ENCODE results near the gene DLGAP4.

DNA sequence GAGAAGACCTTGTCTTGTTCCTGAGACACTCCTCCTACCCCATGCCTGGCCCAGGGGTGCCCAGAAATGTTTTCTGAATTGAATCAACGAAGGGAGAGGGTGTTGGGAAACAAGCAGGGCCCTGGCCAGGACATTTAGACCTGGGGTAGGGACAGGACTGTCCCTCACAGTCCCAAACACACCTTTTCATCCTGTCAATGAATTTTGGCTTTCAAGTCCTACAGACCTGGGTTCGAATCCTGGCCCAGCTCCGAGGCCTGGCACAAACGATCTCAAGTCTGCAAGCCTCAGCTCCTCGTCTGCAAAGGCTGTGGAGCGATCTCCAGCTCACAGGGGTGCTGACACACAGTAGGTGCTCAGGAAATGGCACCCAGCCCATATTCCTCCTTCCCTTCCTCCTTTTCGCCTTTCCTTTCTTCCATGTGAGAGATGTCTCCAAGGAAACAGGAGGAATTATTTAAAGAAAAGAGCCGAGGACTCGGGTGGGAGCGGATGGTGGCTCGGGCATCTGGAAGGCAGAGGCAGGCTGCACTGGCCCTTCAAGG lies 7.3 kb upstream of the DLGAP4 start:
- TF ChIP-seq SRF (IDR thresholded peaks at IDR 0.05; ENCODE audit: low read depth, low read length) (no peak), GABPA (IDR thresholded peaks at IDR 0.05; ENCODE audit: borderline replicate concordance, insufficient read depth, low read length) (no peak), POLR2AphosphoS5 (IDR thresholded peaks at IDR 0.05; ENCODE audit: low read depth, low read length) (no peak), MAFK (IDR thresholded peaks at IDR 0.05; ENCODE audit: low read depth, low read length) (no peak), POLR2A (IDR thresholded peaks at IDR 0.05; ENCODE audit: control extremely low read depth in 1 of 2, low read depth in 2 of 2, low read length in 2 of 2) (no peak), CHD2 (IDR thresholded peaks at IDR 0.05; ENCODE audit: low read length) (no peak), ZNF274 (IDR thresholded peaks at IDR 0.05; ENCODE audit: borderline replicate concordance, extremely low read depth, low read length) (no peak), SP2 (IDR thresholded peaks at IDR 0.05; ENCODE audit: low read length) (no peak), RXRA (IDR thresholded peaks at IDR 0.05; ENCODE audit: insufficient read depth, low read depth, low read length) (no peak), HDAC6 (IDR thresholded peaks at IDR 0.05; ENCODE audit: low read depth, low read length) (no peak), EZH2 (IDR thresholded peaks at IDR 0.05; ENCODE audit: low read depth, low read length, severe bottlenecking) (no peak), SP1 (IDR thresholded peaks at IDR 0.05; ENCODE audit: low read depth, low read length) (no peak)
- TF ChIP-seq, protein P1, sequence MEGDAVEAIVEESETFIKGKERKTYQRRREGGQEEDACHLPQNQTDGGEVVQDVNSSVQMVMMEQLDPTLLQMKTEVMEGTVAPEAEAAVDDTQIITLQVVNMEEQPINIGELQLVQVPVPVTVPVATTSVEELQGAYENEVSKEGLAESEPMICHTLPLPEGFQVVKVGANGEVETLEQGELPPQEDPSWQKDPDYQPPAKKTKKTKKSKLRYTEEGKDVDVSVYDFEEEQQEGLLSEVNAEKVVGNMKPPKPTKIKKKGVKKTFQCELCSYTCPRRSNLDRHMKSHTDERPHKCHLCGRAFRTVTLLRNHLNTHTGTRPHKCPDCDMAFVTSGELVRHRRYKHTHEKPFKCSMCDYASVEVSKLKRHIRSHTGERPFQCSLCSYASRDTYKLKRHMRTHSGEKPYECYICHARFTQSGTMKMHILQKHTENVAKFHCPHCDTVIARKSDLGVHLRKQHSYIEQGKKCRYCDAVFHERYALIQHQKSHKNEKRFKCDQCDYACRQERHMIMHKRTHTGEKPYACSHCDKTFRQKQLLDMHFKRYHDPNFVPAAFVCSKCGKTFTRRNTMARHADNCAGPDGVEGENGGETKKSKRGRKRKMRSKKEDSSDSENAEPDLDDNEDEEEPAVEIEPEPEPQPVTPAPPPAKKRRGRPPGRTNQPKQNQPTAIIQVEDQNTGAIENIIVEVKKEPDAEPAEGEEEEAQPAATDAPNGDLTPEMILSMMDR (IDR thresholded peaks at IDR 0.05; ENCODE audit: control extremely low read depth in 1 of 3, insufficient read depth in 1 of 3, low read depth in 1 of 3, low read length in 3 of 3): no peak
- TF ChIP-seq, protein P2, sequence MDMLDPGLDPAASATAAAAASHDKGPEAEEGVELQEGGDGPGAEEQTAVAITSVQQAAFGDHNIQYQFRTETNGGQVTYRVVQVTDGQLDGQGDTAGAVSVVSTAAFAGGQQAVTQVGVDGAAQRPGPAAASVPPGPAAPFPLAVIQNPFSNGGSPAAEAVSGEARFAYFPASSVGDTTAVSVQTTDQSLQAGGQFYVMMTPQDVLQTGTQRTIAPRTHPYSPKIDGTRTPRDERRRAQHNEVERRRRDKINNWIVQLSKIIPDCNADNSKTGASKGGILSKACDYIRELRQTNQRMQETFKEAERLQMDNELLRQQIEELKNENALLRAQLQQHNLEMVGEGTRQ (IDR thresholded peaks at IDR 0.05; ENCODE audit: low read length): no peak

Measured in H1 (cell line).